K562 (cell line): ENCODE data around the gene GORASP1. TPM values are rescaled to one million over a fixed set of nuclear protein-coding genes. Genes with fewer than 3 reads are reported as not detected.

Experiments
- ATAC-seq: fragments of 200-7000 bp; cut with Tn5 transposase; 3 replicates; pipeline ENCODE4 v1.9.1; 2020; ENCODE audit warnings: moderate library complexity
- BruUV-seq: library from RNA; stranded (reverse); fragments of 400-500 nt; replicated peaks from 2 replicates; lab custom pipeline; 2021; lab: Mats Ljungman, UMichigan
- CTCF ChIA-PET: fragments of 300-600 bp; formaldehyde crosslinking; extraction: SDS; loops from one replicate; lab custom pipeline; 2021; ENCODE audit warnings: low intra/inter-chr PET ratio; lab: Yijun Ruan, JAX
- POLR2A ChIA-PET: fragments of 300-600, 350-650 bp; sonication (Branson Sonifier 250); formaldehyde crosslinking; extraction: SDS; loops from one replicate; lab custom pipeline; 2021; ENCODE audit warnings: antibody characterized with exemption, inconsistent platforms; lab: Yijun Ruan, JAX
- DNase-seq, 4 experiments: peaks; one replicate each; pipeline versions ENCODE4 v3.0.0 to v3.0.0-alpha.2; 2011 to 2018; ENCODE audit warnings: low spot score in 3 of 4, mixed read lengths in 3 of 4; ENCODE audit errors: extremely low read depth in 1 of 4
- FAIRE-seq: peaks from 2 replicates; lab custom pipeline; 2011; peaks lifted over from hg19 to GRCh38; lab: Jason Lieb, UNC
- H2AFZ ChIP-seq: 2 replicates; pipeline ENCODE4 v1.6.0; 2011; ENCODE audit warnings: low read depth, low read length, control low read depth, inconsistent platforms
- H3K27ac ChIP-seq: fragments of 200-600 bp; 3 replicates; pipeline ENCODE4 v1.8.0; 2011; ENCODE audit warnings: low read depth, mild to moderate bottlenecking, control low read depth, inconsistent platforms, low read length, moderate library complexity, mixed read lengths; ENCODE audit errors: extremely low read depth
- H3K27me3 ChIP-seq, 2 experiments: fragments of 300-600 bp in 1 of 2; 2 replicates in 1 of 2; 3 replicates in 1 of 2; pipeline versions ENCODE4 v1.6.0 to v1.8.0; 2011; ENCODE audit warnings: inconsistent platforms in 2 of 2, low read length in 2 of 2, mild to moderate bottlenecking in 1 of 2, mixed read lengths in 1 of 2, moderate library complexity in 1 of 2; ENCODE audit not compliant: control insufficient read depth in 2 of 2, insufficient read depth in 2 of 2
- H3K36me3 ChIP-seq: fragments of 300-600 bp; 3 replicates; pipeline ENCODE4 v1.8.0; 2011; ENCODE audit warnings: mild to moderate bottlenecking, low read length, inconsistent platforms; ENCODE audit not compliant: control insufficient read depth, insufficient read depth
- H3K4me1 ChIP-seq, 2 experiments: fragments of 200-600 bp in 1 of 2; replicated peaks in 1 of 2; 2 replicates in 1 of 2; 3 replicates in 1 of 2; pipeline versions ENCODE4 v1.5.1 to v1.8.0; 2011; ENCODE audit warnings: inconsistent platforms in 2 of 2, low read length in 2 of 2, mild to moderate bottlenecking in 1 of 2, mixed read lengths in 1 of 2, moderate library complexity in 1 of 2; ENCODE audit not compliant: control insufficient read depth in 2 of 2, insufficient read depth in 2 of 2
- H3K4me2 ChIP-seq: 2 replicates; pipeline ENCODE4 v1.6.1; 2011; ENCODE audit warnings: low read length, control low read depth, inconsistent platforms, mixed read lengths; ENCODE audit not compliant: insufficient read depth
- H3K4me3 ChIP-seq: fragments of 200-600 bp; sonication (generic), shearing (Covaris generic); 2 replicates; pipeline ENCODE4 v1.5.1; 2016; ENCODE audit warnings: control low read depth, inconsistent platforms
- H3K79me2 ChIP-seq: fragments of 200-600 bp; 3 replicates; pipeline ENCODE4 v1.8.0; 2011; ENCODE audit warnings: low read length, inconsistent platforms; ENCODE audit not compliant: control insufficient read depth, insufficient read depth
- H3K9ac ChIP-seq, 2 experiments: 2 replicates each; pipeline versions ENCODE4 v1.6.0 to v1.6.1; 2011; ENCODE audit warnings: low read depth in 2 of 2, low read length in 2 of 2, control low read depth in 1 of 2, inconsistent platforms in 1 of 2, mild to moderate bottlenecking in 1 of 2, mixed read lengths in 1 of 2; ENCODE audit not compliant: insufficient read depth in 1 of 2
- H3K9me1 ChIP-seq: one replicate; pipeline ENCODE4 v1.6.0; 2011; ENCODE audit warnings: inconsistent platforms, mild to moderate bottlenecking, low read length, moderate library complexity; ENCODE audit not compliant: control insufficient read depth, insufficient read depth
- H3K9me3 ChIP-seq: replicated peaks from 2 replicates; pipeline ENCODE4 v1.5.1; 2011; ENCODE audit warnings: low read depth, low read length, inconsistent platforms; ENCODE audit not compliant: control insufficient read depth, insufficient read depth
- H4K20me1 ChIP-seq: replicated peaks from 2 replicates; pipeline ENCODE4 v1.6.1; 2011; ENCODE audit warnings: low read length, inconsistent platforms, mixed read lengths; ENCODE audit not compliant: control insufficient read depth, insufficient read depth
- BCOR ChIP-seq: fragments of 450-650 bp; IDR thresholded peaks from 2 replicates; pipeline ENCODE4 v1.6.1; 2016
- ZNF830 ChIP-seq: fragments of 250-450 bp; sonication (Bioruptor Pico); IDR thresholded peaks from 2 replicates; pipeline ENCODE4 v1.5.0; 2021; ENCODE audit warnings: mild to moderate bottlenecking
- in situ Hi-C: fragments of 300-500 bp; cut with MboI; formaldehyde crosslinking; loops from 4 replicates; pipeline ENCODE4 v1.15.0; 2018; ENCODE audit warnings: inconsistent platforms, mixed read lengths
- intact Hi-C: fragments of 100-400 bp; cut with micrococcal nuclease; formaldehyde crosslinking; loops from 2 replicates; pipeline ENCODE4 v1.14.2; 2022
- polyA plus RNA-seq, 8 experiments: library from polyadenylated mRNA; depleted of rRNA in 4 of 8; stranded (reverse) in 5 of 8; unstranded in 3 of 8; fragments of >200 nt; fragmentation: Nextera tagmentation in 2 of 8; fragmentation: Illumina TruSeq in 1 of 8; extraction: Ambion mirVana in 2 of 8; extraction: Trizol in 1 of 8; gene quantifications; 2 replicates each; pipeline versions ENCODE4 v1.2.1 to v1.2.3, GENCODE V29; 2011 to 2014; ENCODE audit warnings: inconsistent platforms in 1 of 8, missing spikeins in 1 of 8
- total RNA-seq, 7 experiments: library from RNA; depleted of rRNA in 6 of 7; stranded (reverse); fragments of >200 nt in 6 of 7; fragmentation: Illumina TruSeq in 2 of 7; extraction: Trizol in 2 of 7; gene quantifications; 2 replicates each; pipeline versions ENCODE4 v1.2.1 to v1.2.3, GENCODE V29; 2011 to 2021; ENCODE audit warnings: low replicate concordance in 1 of 7

Gene GORASP1
- total and polyA plus RNA-seq, 9 of the 15 experiments (the other 6 are each of a cell fraction or from before 2014, with no cell fraction given) = 8.4 to 87.9 (median 67.6) TPM

- DNase-seq = no peak
- CTCF ChIA-PET = no interaction called here
- Histone ChIP-seq H4K20me1 (no peaks in the 10 kb centered on the region), H3K4me3 (no peak overlapping the region), H2AFZ (no peak overlapping the region), H3K4me1 (no peaks in the 10 kb centered on the region), H3K4me2 (no peak overlapping the region), H3K9me1 (no peaks in the 10 kb centered on the region), H3K36me3 (peaks cover 44% of the 10 kb centered on the region), H3K27me3 (no peaks in the 10 kb centered on the region), H3K9me3 (no peaks in the 10 kb centered on the region), H3K79me2 (no peaks in the 10 kb centered on the region), H3K9ac (no peak overlapping the region), H3K27ac (no peak overlapping the region)
- ATAC-seq = peak; percentile 48
- no peak for FAIRE-seq
- POLR2A ChIA-PET = interaction anchor here (0.6 to 1.4 kb wide), 2 partner anchors 10 to 161 kb away, joined by 3 to 4 read pairs; no protein-coding TSS in a partner anchor
- in situ Hi-C loops = no loop called here
- BruUV-seq = no TSS peak
- TF ChIP-seq BCOR = no peak
- intact Hi-C loops = no loop called here
Measured at GRCh38 chr3:39080026-39080425, 27.4 kb downstream of the GORASP1 start.

DNA sequence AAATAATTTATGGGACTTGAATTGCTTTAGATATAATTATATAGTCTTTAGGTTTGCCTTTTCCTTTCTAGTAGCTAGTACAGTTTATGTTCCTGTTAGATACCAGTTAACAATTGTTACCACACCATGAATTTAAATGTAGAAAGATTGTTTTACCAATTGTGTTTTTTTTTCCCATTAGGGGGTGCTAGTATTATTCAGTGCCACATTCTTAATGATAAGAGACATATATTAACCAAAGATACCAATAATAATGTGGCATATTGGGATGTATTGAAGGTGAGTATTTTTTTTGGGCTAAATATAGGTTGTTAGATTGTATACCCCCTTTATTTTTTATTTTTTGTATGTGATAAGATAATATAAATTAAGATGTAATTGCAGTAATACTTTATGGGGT is 27.9 kb downstream of the GORASP1 start:
- FAIRE-seq = no peak
- no TSS peak for BruUV-seq
- Histone ChIP-seq H3K9ac (no peak overlapping the region), H3K4me2 (no peak overlapping the region), H3K36me3 (peaks cover 48% of the 10 kb centered on the region), H3K9me1 (no peaks in the 10 kb centered on the region), H3K4me1 (no peaks in the 10 kb centered on the region), H3K4me3 (no peak overlapping the region), H3K27ac (no peak overlapping the region), H4K20me1 (no peaks in the 10 kb centered on the region), H2AFZ (no peak overlapping the region), H3K79me2 (no peaks in the 10 kb centered on the region), H3K9me3 (no peaks in the 10 kb centered on the region), H3K27me3 (no peaks in the 10 kb centered on the region)
- no peak for TF ChIP-seq ZNF830 (CRISPR knock-in tag)
- ChIA-PET CTCF (no interaction called here), POLR2A (interaction anchor here (0.6 kb wide), 1 partner anchor 161 kb away, joined by 4 read pairs; no protein-coding TSS in a partner anchor)
- no peak for ATAC-seq
- in situ Hi-C loops (no loop called here), intact Hi-C loops (no loop called here)
- DNase-seq = no peak
